ENCODE data around the gene ROR2.

DNA sequence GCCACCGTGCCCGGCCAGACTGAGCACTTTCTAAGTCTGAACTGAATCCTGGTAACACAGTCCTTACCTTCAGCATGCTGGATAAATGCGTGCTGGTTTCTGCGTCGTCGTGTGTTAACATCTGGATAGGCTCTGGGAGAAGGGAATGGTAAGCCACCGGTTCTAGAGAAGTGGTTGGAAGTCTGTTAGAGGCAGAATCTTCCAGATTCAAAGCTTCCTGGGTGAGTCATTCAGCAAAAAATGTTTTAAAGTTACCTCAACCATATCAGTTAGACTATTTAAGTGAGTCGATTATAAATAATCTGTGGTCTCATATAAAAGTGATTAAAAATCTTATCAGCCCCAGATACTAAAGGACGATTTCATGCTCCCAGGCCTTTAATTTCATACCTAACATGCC, 269.9 kb downstream of the ROR2 start:
- no peak for TF ChIP-seq TOE1 (CRISPR knock-in tag; IDR thresholded peaks at IDR 0.05)
- TF ChIP-seq, protein P1, sequence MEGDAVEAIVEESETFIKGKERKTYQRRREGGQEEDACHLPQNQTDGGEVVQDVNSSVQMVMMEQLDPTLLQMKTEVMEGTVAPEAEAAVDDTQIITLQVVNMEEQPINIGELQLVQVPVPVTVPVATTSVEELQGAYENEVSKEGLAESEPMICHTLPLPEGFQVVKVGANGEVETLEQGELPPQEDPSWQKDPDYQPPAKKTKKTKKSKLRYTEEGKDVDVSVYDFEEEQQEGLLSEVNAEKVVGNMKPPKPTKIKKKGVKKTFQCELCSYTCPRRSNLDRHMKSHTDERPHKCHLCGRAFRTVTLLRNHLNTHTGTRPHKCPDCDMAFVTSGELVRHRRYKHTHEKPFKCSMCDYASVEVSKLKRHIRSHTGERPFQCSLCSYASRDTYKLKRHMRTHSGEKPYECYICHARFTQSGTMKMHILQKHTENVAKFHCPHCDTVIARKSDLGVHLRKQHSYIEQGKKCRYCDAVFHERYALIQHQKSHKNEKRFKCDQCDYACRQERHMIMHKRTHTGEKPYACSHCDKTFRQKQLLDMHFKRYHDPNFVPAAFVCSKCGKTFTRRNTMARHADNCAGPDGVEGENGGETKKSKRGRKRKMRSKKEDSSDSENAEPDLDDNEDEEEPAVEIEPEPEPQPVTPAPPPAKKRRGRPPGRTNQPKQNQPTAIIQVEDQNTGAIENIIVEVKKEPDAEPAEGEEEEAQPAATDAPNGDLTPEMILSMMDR (CRISPR knock-in tag; IDR thresholded peaks at IDR 0.05), result no peak
- TF ChIP-seq, protein P2, sequence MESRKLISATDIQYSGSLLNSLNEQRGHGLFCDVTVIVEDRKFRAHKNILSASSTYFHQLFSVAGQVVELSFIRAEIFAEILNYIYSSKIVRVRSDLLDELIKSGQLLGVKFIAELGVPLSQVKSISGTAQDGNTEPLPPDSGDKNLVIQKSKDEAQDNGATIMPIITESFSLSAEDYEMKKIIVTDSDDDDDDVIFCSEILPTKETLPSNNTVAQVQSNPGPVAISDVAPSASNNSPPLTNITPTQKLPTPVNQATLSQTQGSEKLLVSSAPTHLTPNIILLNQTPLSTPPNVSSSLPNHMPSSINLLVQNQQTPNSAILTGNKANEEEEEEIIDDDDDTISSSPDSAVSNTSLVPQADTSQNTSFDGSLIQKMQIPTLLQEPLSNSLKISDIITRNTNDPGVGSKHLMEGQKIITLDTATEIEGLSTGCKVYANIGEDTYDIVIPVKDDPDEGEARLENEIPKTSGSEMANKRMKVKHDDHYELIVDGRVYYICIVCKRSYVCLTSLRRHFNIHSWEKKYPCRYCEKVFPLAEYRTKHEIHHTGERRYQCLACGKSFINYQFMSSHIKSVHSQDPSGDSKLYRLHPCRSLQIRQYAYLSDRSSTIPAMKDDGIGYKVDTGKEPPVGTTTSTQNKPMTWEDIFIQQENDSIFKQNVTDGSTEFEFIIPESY (CRISPR knock-in tag; IDR thresholded peaks at IDR 0.05), result no peak
- no peak for TF ChIP-seq SRF (IDR thresholded peaks at IDR 0.05; ENCODE audit: low read depth, low read length)
- TF ChIP-seq, protein P3, sequence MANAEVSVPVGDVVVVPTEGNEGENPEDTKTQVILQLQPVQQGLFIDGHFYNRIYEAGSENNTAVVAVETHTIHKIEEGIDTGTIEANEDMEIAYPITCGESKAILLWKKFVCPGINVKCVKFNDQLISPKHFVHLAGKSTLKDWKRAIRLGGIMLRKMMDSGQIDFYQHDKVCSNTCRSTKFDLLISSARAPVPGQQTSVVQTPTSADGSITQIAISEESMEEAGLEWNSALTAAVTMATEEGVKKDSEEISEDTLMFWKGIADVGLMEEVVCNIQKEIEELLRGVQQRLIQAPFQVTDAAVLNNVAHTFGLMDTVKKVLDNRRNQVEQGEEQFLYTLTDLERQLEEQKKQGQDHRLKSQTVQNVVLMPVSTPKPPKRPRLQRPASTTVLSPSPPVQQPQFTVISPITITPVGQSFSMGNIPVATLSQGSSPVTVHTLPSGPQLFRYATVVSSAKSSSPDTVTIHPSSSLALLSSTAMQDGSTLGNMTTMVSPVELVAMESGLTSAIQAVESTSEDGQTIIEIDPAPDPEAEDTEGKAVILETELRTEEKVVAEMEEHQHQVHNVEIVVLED (CRISPR knock-in tag; IDR thresholded peaks at IDR 0.05; ENCODE audit: borderline replicate concordance), result no peak
- TF ChIP-seq, protein P4, sequence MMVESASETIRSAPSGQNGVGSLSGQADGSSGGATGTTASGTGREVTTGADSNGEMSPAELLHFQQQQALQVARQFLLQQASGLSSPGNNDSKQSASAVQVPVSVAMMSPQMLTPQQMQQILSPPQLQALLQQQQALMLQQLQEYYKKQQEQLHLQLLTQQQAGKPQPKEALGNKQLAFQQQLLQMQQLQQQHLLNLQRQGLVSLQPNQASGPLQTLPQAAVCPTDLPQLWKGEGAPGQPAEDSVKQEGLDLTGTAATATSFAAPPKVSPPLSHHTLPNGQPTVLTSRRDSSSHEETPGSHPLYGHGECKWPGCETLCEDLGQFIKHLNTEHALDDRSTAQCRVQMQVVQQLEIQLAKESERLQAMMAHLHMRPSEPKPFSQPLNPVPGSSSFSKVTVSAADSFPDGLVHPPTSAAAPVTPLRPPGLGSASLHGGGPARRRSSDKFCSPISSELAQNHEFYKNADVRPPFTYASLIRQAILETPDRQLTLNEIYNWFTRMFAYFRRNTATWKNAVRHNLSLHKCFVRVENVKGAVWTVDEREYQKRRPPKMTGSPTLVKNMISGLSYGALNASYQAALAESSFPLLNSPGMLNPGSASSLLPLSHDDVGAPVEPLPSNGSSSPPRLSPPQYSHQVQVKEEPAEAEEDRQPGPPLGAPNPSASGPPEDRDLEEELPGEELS (CRISPR knock-in tag; IDR thresholded peaks at IDR 0.05), result no peak
- no peak for TF ChIP-seq SMAD1 (CRISPR knock-in tag; IDR thresholded peaks at IDR 0.05; ENCODE audit: borderline replicate concordance, low read depth)
